PC-3 (cell line): ENCODE results near the gene POLR2E. TPM values are rescaled to one million over a fixed set of nuclear protein-coding genes. Genes with fewer than 3 reads are reported as not detected.

Source experiments
- ATAC-seq: fragments of 200-7000 bp; cut with Tn5 transposase; 2 replicates; pipeline ENCODE4 v1.9.1; 2020; ENCODE audit warnings: mild to moderate bottlenecking, moderate library complexity
- BruUV-seq: library from RNA; stranded (reverse); fragments of 400-500 nt; replicated peaks from 2 replicates; lab custom pipeline; 2021; lab: Mats Ljungman, UMichigan
- CTCF ChIA-PET: fragments of 300-600 bp; sonication (Branson Sonifier 250); formaldehyde crosslinking; loops from one replicate; lab custom pipeline; 2022; ENCODE audit warnings: antibody characterized with exemption; lab: Charles Lee
- POLR2A ChIA-PET: fragments of 300-600 bp; sonication (Branson Sonifier 250); formaldehyde crosslinking; loops from one replicate; lab custom pipeline; 2022; ENCODE audit warnings: antibody characterized with exemption; ENCODE audit not compliant: unreplicated experiment; lab: Charles Lee
- DNase-seq: peaks from one replicate; pipeline ENCODE4 v3.0.0-alpha.2; 2015
- H2AFZ ChIP-seq: fragments of 300-600 bp; sonication (generic); 2 replicates; pipeline ENCODE4 v1.6.0; 2016; ENCODE audit warnings: antibody characterized with exemption, low read length
- H3F3A ChIP-seq: fragments of 300-600 bp; sonication (generic); one replicate; pipeline ENCODE4 v1.6.0; 2017; ENCODE audit warnings: antibody characterized with exemption, low read length, control low read depth, mild to moderate bottlenecking; ENCODE audit not compliant: unreplicated experiment
- H3K27ac ChIP-seq: fragments of 300-600 bp; sonication (generic); 2 replicates; pipeline ENCODE4 v1.5.1; 2016; ENCODE audit warnings: mild to moderate bottlenecking, low read length
- H3K27me3 ChIP-seq: fragments of 300-600 bp; sonication (generic); 2 replicates; pipeline ENCODE4 v1.6.1; 2016; ENCODE audit warnings: low read length, mixed read lengths
- H3K36me3 ChIP-seq: fragments of 300-600 bp; sonication (generic); 2 replicates; pipeline ENCODE4 v1.6.1; 2016; ENCODE audit warnings: low read depth, mixed run types, low read length, mixed read lengths
- H3K4me1 ChIP-seq: fragments of 300-600 bp; sonication (generic); 2 replicates; pipeline ENCODE4 v1.5.1; 2016; ENCODE audit warnings: low read length; ENCODE audit not compliant: insufficient read depth
- H3K4me2 ChIP-seq: fragments of 300-600 bp; sonication (generic); 2 replicates; pipeline ENCODE4 v1.6.0; 2016; ENCODE audit warnings: low read length
- H3K4me3 ChIP-seq: fragments of 300-600 bp; sonication (generic); 2 replicates; pipeline ENCODE4 v1.5.1; 2016; ENCODE audit warnings: mild to moderate bottlenecking, low read length, mixed read lengths
- H3K79me2 ChIP-seq: fragments of 300-600 bp; sonication (generic); 2 replicates; pipeline ENCODE4 v1.6.1; 2017; ENCODE audit warnings: low read length, mixed read lengths
- H3K9ac ChIP-seq: fragments of 300-600 bp; sonication (generic); 2 replicates; pipeline ENCODE4 v1.6.0; 2016; ENCODE audit warnings: mild to moderate bottlenecking, low read length
- H3K9me2 ChIP-seq: fragments of 300-600 bp; sonication (generic); replicated peaks from 2 replicates; pipeline ENCODE4 v1.6.1; 2016; ENCODE audit warnings: mixed run types, low read length, mixed read lengths
- H3K9me3 ChIP-seq: fragments of 300-600 bp; sonication (generic); 2 replicates; pipeline ENCODE4 v1.6.1; 2016; ENCODE audit warnings: low read length, mixed read lengths
- H4K20me1 ChIP-seq: fragments of 300-600 bp; sonication (generic); 2 replicates; pipeline ENCODE4 v1.6.1; 2016; ENCODE audit warnings: low read length, mixed read lengths
- EZH2 ChIP-seq: fragments of 300-600 bp; sonication (generic); IDR thresholded peaks from one replicate; pipeline ENCODE4 v1.6.1; 2017; ENCODE audit warnings: antibody characterized with exemption, mild to moderate bottlenecking, low read length; ENCODE audit not compliant: unreplicated experiment
- EZH2phosphoT487 ChIP-seq: fragments of 300-600 bp; sonication (generic); IDR thresholded peaks from 2 replicates; pipeline ENCODE4 v1.6.1; 2018; ENCODE audit warnings: mild to moderate bottlenecking, antibody characterized with exemption, low read length, borderline replicate concordance
- intact Hi-C: fragments of 100-400 bp; cut with micrococcal nuclease; formaldehyde crosslinking; loops from 2 replicates; pipeline ENCODE4 v1.9.0; 2023
- total RNA-seq: library from RNA; depleted of rRNA; stranded (reverse); fragments of >200 nt; gene quantifications from 2 replicates; pipeline ENCODE4 v1.2.3, GENCODE V29; 2014
- TF ChIP-seq, protein P1 (sequence below): fragments of 300-600 bp; sonication (generic); conservative IDR thresholded peaks from 2 replicates; pipeline ENCODE4 v1.5.1; 2017; ENCODE audit warnings: antibody characterized with exemption, low read depth, mild to moderate bottlenecking, low read length

Gene POLR2E
- total RNA-seq, 1 experiment from 2014 or later: 375 TPM

DNA sequence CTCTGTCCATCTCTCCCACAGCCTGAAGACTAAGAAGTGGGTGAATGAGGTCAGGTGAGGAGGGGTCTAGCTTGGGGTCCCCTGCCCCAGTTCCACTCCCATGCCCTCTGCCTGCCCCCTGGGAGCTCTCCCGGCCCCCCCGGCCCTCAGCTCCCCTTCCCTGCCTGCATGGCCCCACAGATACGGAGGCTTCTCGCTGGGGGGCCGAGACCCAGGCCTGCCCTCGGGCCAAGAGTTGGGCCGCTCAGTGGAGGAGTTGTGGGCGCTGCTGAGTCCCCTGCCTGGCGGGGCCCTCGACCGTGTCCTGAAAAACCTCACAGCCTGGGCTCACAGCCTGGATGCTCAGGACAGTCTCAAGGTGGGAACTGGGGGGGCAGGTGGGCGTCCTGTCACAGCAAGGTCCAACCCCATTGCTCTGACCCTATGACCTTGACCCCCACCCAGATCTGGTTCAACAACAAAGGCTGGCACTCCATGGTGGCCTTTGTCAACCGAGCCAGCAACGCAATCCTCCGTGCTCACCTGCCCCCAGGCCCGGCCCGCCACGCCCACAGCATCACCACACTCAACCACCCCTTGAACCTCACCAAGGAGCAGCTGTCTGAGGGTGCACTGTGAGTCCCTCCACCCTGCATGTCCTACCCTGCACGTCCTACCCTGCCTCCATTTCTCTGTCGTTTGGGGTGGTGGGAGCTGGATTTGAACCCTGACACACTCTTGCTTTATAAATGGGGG is 39.1 kb downstream of the POLR2E start:
- Histone ChIP-seq H3K27ac (no peak overlapping the region), H3K4me2 (no peak overlapping the region), H3K79me2 (no peaks in the 10 kb centered on the region), H3K9ac (no peak overlapping the region), H3K9me3 (peaks cover 9% of the 10 kb centered on the region), H4K20me1 (no peaks in the 10 kb centered on the region), H3F3A (no peaks in the 10 kb centered on the region), H3K9me2 (no peaks in the 10 kb centered on the region), H3K4me3 (no peak overlapping the region), H2AFZ (no peak overlapping the region), H3K36me3 (peaks cover 27% of the 10 kb centered on the region), H3K27me3 (no peaks in the 10 kb centered on the region), H3K4me1 (no peaks in the 10 kb centered on the region)
- POLR2A ChIA-PET: no interaction called here
- no peak for DNase-seq
- intact Hi-C loops: no loop called here
- no peak for TF ChIP-seq EZH2phosphoT487
- TF ChIP-seq, protein P1, sequence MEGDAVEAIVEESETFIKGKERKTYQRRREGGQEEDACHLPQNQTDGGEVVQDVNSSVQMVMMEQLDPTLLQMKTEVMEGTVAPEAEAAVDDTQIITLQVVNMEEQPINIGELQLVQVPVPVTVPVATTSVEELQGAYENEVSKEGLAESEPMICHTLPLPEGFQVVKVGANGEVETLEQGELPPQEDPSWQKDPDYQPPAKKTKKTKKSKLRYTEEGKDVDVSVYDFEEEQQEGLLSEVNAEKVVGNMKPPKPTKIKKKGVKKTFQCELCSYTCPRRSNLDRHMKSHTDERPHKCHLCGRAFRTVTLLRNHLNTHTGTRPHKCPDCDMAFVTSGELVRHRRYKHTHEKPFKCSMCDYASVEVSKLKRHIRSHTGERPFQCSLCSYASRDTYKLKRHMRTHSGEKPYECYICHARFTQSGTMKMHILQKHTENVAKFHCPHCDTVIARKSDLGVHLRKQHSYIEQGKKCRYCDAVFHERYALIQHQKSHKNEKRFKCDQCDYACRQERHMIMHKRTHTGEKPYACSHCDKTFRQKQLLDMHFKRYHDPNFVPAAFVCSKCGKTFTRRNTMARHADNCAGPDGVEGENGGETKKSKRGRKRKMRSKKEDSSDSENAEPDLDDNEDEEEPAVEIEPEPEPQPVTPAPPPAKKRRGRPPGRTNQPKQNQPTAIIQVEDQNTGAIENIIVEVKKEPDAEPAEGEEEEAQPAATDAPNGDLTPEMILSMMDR: no peak
- no peak for TF ChIP-seq EZH2
- BruUV-seq: no TSS peak
- CTCF ChIA-PET: no interaction called here
- ATAC-seq: no peak

DNA sequence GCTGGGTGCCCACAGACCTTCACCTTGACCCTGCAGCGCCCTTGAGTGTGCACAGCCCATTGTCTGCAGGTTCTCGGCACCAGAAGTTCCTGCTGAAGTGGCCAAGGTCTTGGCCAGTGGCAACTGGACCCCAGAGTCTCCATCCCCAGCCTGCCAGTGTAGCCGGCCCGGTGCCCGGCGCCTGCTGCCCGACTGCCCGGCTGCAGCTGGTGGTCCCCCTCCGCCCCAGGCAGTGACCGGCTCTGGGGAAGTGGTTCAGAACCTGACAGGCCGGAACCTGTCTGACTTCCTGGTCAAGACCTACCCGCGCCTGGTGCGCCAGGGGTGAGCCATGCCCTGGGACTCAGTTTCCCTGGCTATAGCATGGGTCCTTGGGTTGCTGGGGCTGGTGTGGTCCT is 40.1 kb downstream of the POLR2E start:
- POLR2A ChIA-PET: no interaction called here
- Histone ChIP-seq H3K4me2 (no peak overlapping the region), H3K27me3 (no peaks in the 10 kb centered on the region), H4K20me1 (no peaks in the 10 kb centered on the region), H3K9me2 (no peaks in the 10 kb centered on the region), H3K9me3 (peaks cover 9% of the 10 kb centered on the region), H3K36me3 (peaks cover 27% of the 10 kb centered on the region), H3K27ac (no peak overlapping the region), H2AFZ (no peak overlapping the region), H3K9ac (no peak overlapping the region), H3K4me1 (no peaks in the 10 kb centered on the region), H3K4me3 (no peak overlapping the region), H3K79me2 (no peaks in the 10 kb centered on the region), H3F3A (no peaks in the 10 kb centered on the region)
- ATAC-seq (no peak), DNase-seq (no peak)
- BruUV-seq: no TSS peak
- CTCF ChIA-PET: no interaction called here
- intact Hi-C loops: no loop called here
- TF ChIP-seq, protein P1: no peak
- TF ChIP-seq EZH2phosphoT487 (no peak), EZH2 (no peak)
